HepG2 (cell line): ENCODE results near the gene INHA. TPM values are rescaled to one million over a fixed set of nuclear protein-coding genes. Genes with fewer than 3 reads are reported as not detected.

Experiments used
- DMAP1 ChIP-seq: IDR thresholded peaks from 2 replicates; pipeline ENCODE4 v1.6.1; 2016
- GATAD2A ChIP-seq: IDR thresholded peaks from 2 replicates; pipeline ENCODE4 v1.6.1; 2016
- MAFF ChIP-seq: IDR thresholded peaks from 2 replicates; pipeline ENCODE4 v1.6.1; 2011; ENCODE audit warnings: low read depth, low read length, improper control_type of control experiment
- MAFK ChIP-seq, 2 experiments: IDR thresholded peaks in 1 of 2; conservative IDR thresholded peaks in 1 of 2; 2 replicates each; pipeline ENCODE4 v1.6.1; 2011; ENCODE audit warnings: improper control_type of control experiment in 2 of 2, low read length in 2 of 2
- polyA plus RNA-seq, 8 experiments: library from polyadenylated mRNA; depleted of rRNA in 3 of 8; stranded (reverse) in 7 of 8; unstranded in 1 of 8; fragments of >200 nt; fragmentation: Illumina TruSeq in 4 of 8; extraction: Trizol in 4 of 8; gene quantifications; 2 replicates each; pipeline versions ENCODE4 v1.2.1 to v1.2.3, GENCODE V29; 2011 to 2016; ENCODE audit warnings: low read depth in 4 of 8, missing spikeins in 1 of 8, mixed read lengths in 1 of 8; ENCODE audit not compliant: insufficient read depth in 1 of 8
- total RNA-seq, 5 experiments: library from RNA; depleted of rRNA; stranded (reverse); fragments of >200 nt; fragmentation: Illumina TruSeq; extraction: Trizol; gene quantifications; 2 replicates each; pipeline ENCODE4 v1.2.3, GENCODE V29; 2016; ENCODE audit warnings: low read depth in 1 of 5
- TF ChIP-seq, protein P1 (sequence below): sonication (generic); formaldehyde crosslinking; IDR thresholded peaks from 2 replicates; pipeline ENCODE4 v1.5.1; 2020; ENCODE audit warnings: mild to moderate bottlenecking, moderate library complexity, missing genetic modification reagents
- TF ChIP-seq, protein P2 (sequence below): sonication (generic); formaldehyde crosslinking; IDR thresholded peaks from 2 replicates; pipeline ENCODE4 v1.5.1; 2020; ENCODE audit warnings: missing genetic modification reagents, mild to moderate bottlenecking, borderline replicate concordance
- TF ChIP-seq, protein P3 (sequence below): sonication (generic); formaldehyde crosslinking; IDR thresholded peaks from 2 replicates; pipeline ENCODE4 v1.5.1; 2020; ENCODE audit warnings: mild to moderate bottlenecking, missing genetic modification reagents

Gene INHA
- total and polyA plus RNA-seq, 2 of the 13 experiments (the other 11 are each of a cell fraction or from before 2014, with no cell fraction given) = 4.1 to 15.2 TPM

GRCh38 chr2:219569635-219570034, 2.5 kb upstream of the INHA start (continued):
- TF ChIP-seq, protein P1, sequence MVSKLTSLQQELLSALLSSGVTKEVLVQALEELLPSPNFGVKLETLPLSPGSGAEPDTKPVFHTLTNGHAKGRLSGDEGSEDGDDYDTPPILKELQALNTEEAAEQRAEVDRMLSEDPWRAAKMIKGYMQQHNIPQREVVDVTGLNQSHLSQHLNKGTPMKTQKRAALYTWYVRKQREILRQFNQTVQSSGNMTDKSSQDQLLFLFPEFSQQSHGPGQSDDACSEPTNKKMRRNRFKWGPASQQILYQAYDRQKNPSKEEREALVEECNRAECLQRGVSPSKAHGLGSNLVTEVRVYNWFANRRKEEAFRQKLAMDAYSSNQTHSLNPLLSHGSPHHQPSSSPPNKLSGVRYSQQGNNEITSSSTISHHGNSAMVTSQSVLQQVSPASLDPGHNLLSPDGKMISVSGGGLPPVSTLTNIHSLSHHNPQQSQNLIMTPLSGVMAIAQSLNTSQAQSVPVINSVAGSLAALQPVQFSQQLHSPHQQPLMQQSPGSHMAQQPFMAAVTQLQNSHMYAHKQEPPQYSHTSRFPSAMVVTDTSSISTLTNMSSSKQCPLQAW (CRISPR knock-in tag) = 0 out of 2 replicates have a peak, but pooled peaks have one; percentile 17
- no peak for TF ChIP-seq DMAP1 (CRISPR knock-in tag)
- TF ChIP-seq MAFF = peak; percentile 74
- TF ChIP-seq, protein P2, sequence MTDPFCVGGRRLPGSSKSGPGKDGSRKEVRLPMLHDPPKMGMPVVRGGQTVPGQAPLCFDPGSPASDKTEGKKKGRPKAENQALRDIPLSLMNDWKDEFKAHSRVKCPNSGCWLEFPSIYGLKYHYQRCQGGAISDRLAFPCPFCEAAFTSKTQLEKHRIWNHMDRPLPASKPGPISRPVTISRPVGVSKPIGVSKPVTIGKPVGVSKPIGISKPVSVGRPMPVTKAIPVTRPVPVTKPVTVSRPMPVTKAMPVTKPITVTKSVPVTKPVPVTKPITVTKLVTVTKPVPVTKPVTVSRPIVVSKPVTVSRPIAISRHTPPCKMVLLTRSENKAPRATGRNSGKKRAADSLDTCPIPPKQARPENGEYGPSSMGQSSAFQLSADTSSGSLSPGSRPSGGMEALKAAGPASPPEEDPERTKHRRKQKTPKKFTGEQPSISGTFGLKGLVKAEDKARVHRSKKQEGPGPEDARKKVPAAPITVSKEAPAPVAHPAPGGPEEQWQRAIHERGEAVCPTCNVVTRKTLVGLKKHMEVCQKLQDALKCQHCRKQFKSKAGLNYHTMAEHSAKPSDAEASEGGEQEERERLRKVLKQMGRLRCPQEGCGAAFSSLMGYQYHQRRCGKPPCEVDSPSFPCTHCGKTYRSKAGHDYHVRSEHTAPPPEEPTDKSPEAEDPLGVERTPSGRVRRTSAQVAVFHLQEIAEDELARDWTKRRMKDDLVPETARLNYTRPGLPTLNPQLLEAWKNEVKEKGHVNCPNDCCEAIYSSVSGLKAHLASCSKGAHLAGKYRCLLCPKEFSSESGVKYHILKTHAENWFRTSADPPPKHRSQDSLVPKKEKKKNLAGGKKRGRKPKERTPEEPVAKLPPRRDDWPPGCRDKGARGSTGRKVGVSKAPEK = no peak
- TF ChIP-seq, protein P3, sequence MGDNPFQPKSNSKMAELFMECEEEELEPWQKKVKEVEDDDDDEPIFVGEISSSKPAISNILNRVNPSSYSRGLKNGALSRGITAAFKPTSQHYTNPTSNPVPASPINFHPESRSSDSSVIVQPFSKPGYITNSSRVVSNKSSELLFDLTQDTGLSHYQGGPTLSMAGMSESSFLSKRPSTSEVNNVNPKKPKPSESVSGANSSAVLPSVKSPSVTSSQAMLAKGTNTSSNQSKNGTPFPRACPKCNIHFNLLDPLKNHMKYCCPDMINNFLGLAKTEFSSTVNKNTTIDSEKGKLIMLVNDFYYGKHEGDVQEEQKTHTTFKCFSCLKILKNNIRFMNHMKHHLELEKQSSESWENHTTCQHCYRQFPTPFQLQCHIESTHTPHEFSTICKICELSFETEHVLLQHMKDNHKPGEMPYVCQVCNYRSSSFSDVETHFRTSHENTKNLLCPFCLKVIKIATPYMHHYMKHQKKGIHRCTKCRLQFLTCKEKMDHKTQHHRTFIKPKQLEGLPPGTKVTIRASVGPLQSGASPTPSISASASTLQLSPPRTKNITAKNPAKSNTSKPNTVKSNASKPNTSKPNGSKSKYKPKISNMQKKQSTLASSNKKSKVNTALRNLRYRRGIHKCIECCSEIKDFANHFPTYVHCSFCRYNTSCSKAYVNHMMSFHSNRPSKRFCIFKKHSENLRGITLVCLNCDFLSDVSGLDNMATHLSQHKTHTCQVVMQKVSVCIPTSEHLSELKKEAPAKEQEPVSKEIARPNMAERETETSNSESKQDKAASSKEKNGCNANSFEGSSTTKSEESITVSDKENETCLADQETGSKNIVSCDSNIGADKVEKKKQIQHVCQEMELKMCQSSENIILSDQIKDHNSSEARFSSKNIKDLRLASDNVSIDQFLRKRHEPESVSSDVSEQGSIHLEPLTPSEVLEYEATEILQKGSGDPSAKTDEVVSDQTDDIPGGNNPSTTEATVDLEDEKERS (CRISPR knock-in tag) = no peak
- TF ChIP-seq MAFK (conservative IDR thresholded peaks at IDR 0.05 in 1 of 2, IDR thresholded peaks at IDR 0.05 in 1 of 2; ENCODE audit: low read length in 2 of 2) = peak; percentile 83 to 84
- no peak for TF ChIP-seq GATAD2A (CRISPR knock-in tag)
